GM13977 (cell line): ENCODE measurements around the gene TMEM179.
"Not testable (repeated sequence)": the region's sequence is repeated elsewhere in the genome, so short reads cannot be mapped to it uniquely, and the experiment has no call there.

ENCODE experiments used
- DNase-seq: peaks from one replicate; pipeline ENCODE4 v3.0.0; 2012; ENCODE audit warnings: low spot score
- in situ Hi-C: fragments of 300-500 bp; cut with MboI; formaldehyde crosslinking; loops from one replicate; pipeline ENCODE4 v1.12.0; 2022; ENCODE audit warnings: low sequenced_read_pairs, low pct_unique_long_range_greater_than_20kb, mixed read lengths, inconsistent platforms; ENCODE audit not compliant: unreplicated experiment
- TF ChIP-seq, protein P1 (sequence below): IDR thresholded peaks from 2 replicates; pipeline ENCODE4 v1.5.1; 2012; ENCODE audit warnings: mild to moderate bottlenecking, control low read depth; ENCODE audit not compliant: insufficient read depth; ENCODE audit errors: extremely low read depth, missing control alignments

Gene TMEM179

DNA sequence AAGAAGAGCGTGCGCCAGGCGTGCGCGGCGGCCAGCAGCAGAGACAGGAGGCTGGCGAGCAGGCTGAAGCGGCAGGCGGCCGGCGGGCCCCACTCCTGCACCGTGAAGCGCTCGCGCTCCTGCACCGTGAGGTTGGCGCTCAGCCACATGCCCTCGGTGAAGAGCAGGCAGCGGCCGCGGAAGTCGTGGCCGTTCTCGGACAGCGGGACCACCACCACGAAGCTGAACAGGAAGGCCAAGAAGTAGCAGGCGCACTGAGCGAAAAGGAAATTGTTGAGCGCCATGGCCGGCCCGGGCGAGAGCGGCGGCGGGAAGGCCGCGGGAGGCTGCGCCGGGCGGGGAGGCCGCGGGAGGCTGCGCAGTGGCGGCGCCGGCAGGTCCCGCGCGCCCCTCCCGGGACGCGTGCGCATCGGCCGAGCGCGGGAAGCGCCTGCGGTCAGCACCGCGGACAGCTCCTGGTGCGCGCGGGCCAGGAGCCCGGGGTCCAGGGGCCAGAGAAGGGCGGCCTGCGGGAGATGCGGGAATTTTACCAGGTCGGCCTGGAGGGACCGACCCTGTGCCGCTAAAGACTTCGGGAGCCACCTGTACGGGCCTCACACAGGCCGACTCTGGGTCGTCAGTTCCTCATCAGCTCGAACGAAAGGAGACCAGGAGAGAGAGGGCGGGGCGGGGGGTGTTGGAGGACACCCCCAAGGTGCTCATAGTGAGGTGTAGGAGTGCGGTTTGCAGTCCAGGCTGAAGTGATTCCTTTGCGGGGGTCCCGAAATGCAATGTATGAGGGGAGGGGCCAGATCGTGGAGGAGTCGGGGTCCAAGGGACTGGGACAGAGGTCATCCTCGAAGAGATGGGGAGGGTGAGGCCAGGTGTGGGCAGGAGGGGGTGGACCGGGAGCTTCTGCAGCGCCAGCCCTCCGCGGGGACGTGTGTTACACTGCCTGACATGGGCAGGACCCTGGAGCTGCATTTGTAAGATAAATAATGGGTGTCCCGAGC lies at the start of gene TMEM179:
TMEM179 (minus strand) TSS at position 315 of the 992 bp plus-strand sequence; CDS start at position 284, 31 bp downstream.
- peak; percentile 54 for DNase-seq
- in situ Hi-C loops = no loop called here
- TF ChIP-seq, protein P1, sequence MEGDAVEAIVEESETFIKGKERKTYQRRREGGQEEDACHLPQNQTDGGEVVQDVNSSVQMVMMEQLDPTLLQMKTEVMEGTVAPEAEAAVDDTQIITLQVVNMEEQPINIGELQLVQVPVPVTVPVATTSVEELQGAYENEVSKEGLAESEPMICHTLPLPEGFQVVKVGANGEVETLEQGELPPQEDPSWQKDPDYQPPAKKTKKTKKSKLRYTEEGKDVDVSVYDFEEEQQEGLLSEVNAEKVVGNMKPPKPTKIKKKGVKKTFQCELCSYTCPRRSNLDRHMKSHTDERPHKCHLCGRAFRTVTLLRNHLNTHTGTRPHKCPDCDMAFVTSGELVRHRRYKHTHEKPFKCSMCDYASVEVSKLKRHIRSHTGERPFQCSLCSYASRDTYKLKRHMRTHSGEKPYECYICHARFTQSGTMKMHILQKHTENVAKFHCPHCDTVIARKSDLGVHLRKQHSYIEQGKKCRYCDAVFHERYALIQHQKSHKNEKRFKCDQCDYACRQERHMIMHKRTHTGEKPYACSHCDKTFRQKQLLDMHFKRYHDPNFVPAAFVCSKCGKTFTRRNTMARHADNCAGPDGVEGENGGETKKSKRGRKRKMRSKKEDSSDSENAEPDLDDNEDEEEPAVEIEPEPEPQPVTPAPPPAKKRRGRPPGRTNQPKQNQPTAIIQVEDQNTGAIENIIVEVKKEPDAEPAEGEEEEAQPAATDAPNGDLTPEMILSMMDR = no peak

DNA sequence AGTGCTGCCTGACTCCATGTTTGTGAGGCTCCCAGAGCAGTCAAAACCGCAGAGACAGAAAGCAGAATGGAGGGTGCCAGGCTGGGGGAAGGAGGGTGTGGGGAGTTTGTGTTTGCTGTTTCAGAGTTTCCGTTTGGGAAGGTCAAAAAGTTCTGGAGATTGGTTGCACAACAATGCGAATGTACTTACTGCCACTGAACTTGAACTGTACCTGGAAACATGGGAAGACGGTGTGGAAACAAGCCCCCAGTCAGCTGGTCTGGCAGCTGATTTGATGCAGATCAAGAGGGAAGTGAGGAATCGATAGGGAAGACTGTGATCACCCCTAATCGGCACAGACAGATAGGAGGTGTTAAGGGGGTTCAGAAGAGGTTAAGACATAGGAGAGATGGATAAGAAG lies 49.5 kb upstream of the TMEM179 start:
- TF ChIP-seq, protein P1 = no peak
- DNase-seq = no peak
- in situ Hi-C loops = no loop called here

DNA sequence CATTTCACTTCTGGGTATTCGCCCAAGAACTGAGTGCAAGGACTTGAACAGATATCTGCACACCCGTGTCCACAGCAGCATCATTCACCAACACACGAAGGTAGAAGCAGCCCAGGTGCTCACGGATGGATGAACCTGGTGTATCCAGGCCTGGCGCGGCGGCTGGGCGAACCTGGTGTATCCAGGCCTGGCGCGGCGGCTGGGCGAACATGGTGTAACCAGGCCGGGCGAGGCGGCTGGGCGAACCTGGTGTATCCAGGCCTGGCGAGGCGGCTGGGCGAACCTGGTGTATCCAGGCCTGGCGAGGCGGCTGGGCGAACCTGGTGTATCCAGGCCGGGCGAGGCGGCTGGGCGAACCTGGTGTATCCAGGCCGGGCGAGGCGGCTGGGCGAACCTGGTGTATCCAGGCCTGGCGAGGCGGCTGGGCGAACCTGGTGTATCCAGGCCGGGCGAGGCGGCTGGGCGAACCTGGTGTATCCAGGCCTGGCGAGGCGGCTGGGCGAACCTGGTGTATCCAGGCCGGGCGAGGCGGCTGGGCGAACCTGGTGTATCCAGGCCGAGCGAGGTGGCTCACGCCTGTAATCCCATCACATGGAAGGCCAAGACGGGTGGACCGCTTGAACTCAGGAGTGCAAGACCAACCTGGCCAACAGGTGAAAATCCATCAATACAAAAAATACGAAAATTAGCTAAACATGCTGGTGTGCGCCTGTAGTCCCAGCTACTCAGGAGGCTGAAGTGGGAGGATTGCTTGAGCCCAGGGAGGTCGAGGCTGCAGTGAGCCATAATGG lies 48.8 kb upstream of the TMEM179 start:
- DNase-seq, in situ Hi-C loops: not testable (repeated sequence)

DNA sequence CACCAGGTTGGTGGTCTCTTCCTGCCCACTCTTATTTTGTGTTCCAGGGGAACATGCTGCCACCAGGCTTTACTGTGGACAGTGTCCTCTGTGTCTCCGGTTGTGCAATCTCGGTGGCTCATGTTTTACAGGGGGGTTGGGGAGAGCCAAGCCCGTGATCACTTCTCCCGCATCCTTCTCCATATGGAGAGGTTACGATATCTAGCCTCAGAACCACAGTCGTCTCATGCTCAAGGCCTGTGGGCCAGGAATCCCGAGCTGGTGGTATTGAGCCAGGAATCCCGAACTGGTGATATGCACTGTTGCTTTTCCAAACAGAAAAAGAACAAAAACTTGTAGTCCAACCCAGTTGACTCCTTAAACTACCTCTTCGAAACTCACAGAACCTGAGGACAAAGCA lies 47.8 kb upstream of the TMEM179 start:
- TF ChIP-seq, protein P1 = no peak
- DNase-seq = no peak
- in situ Hi-C loops = no loop called here

DNA sequence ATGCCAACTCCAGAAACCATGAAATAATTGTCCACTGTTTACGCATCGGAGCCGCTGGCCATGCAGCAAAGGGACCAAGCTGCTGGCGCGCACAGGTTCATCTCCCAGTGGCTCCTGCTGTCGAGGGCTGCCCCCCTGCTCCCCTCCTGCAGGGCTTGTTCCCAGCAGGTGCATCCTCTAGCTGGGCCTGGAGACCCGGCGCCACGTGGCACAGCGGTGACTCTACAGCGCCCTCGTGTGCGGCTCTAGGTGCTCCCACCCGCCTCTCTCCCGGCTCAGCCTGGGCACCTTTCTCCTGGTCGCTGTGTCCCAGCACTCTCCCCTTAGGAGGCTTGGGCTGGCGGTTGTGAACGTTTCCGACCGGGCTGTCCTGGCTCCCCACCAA lies 47.3 kb upstream of the TMEM179 start:
- TF ChIP-seq, protein P1 = no peak
- no peak for DNase-seq
- in situ Hi-C loops = no loop called here

DNA sequence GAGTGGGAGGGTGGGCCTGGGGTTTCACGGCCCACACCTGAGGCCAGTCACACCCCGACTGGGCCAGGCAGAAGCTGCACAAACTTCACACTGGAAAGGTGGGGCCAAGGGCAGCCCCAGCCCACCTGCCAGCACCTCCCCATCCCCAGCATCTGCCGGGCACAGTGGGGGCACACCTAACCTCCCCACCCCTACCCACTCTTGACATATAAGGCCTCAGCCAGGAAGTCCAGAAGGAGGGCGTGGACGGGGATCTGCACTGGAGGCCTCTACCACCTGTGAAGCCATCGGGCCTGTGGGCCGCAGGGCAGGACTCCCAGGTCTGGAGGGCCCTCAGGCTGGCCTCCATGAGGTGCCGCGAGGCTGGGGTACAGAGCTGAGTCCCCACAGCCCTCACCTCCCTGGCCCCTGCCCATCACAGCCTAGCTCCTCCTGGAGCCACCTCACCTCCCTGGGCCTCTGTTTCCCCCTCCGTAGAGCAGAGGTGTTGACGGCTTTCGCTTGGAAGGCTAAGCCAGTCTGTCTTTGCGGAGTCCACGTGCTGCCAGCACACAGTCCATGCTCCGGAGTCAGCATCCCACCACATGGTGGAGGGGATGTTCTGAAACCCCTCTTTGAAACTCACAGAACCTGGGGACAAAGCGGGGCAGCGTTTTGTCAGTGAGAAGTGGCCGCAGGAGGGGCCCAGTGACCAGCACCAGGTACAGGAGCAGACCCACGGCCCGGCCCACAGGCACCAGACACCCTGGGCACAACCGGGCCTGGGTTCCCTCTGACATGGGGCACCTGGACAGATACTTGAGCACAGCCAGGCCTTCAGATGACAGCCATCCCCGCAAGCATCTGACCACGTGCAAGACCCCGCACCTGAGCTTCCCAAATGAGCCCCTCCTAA lies 46.7 kb upstream of the TMEM179 start:
- in situ Hi-C loops = no loop called here
- no peak for DNase-seq
- TF ChIP-seq, protein P1 = no peak
